ENCODE results near the gene C1QA. TPM values are rescaled to one million over a fixed set of nuclear protein-coding genes. Genes with fewer than 3 reads are reported as not detected.

The C1QA gene
- total RNA-seq, result 1 to 10 TPM in 2 of 5 donors, under 1 TPM in 2, not detected in 1; 0.33 to 1.3 (median 0.93) TPM
- 0.20 TPM for total RNA-seq (2013)
- total RNA-seq, result 0 to 0.05 (median 0) reads per million in 29 experiments

- ChIA-PET CTCF (no interaction called here), POLR2A (no interaction called here)
- H3K36me3 ChIP-seq (ENCODE audit: control insufficient read depth in 2 of 2, extremely low read depth in 1 of 2, insufficient read depth in 1 of 2, low read length in 1 of 2), result no peaks in the 10 kb centered on the region
- Mint-ChIP-seq H3K27me3 (peaks cover 24 to 27% of the 10 kb centered on the region in 2 donors), H3K4me3 (no peak within 1 kb of the TSS), H3K9me3 (no peaks in the 10 kb centered on the region), H3K27ac (no peak within 1 kb of the TSS), H3K4me1 (no peaks in the 10 kb centered on the region), H3K36me3 (no peaks in the 10 kb centered on the region)
- peaks cover 0 to 3% of the 10 kb centered on the region in 2 experiments for H3K4me1 ChIP-seq (ENCODE audit: control insufficient read depth in 1 of 2, extremely low read depth in 1 of 2, insufficient read depth in 2 of 2, low read length in 2 of 2)
- DNase-seq (no peak), ATAC-seq (replicated peaks in 1 of 4) (no peak)
- H3K9me3 ChIP-seq, result no peaks in the 10 kb centered on the region
- no peak within 1 kb of the TSS for H3K4me3 ChIP-seq (ENCODE audit: control insufficient read depth in 1 of 2, extremely low read depth in 1 of 2, low read length in 1 of 2)
- peaks cover under 1 to 53% of the 10 kb centered on the region in 2 experiments for H3K27me3 ChIP-seq (replicated peaks in 1 of 2; ENCODE audit: control insufficient read depth in 2 of 2, extremely low read depth in 1 of 2, insufficient read depth in 2 of 2, low read length in 1 of 2)
- 50% methylated on average over 4 of the region's 5 CpGs for WGBS (ENCODE audit: insufficient coverage)
- H3K27ac ChIP-seq (ENCODE audit: low read length), result no peak within 1 kb of the TSS
These were observed at the start of gene C1QA for GRCh38 chr1:22636353-22636752. C1QA (plus strand) TSS chr1:22636628; CDS start chr1:22637617, 989 bp downstream.

- Histone ChIP-seq H3K36me3 (ENCODE audit: control insufficient read depth in 2 of 2, extremely low read depth in 1 of 2, insufficient read depth in 1 of 2, low read length in 1 of 2) (no peaks in the 10 kb centered on the region), H3K27ac (ENCODE audit: low read length) (no peak overlapping the region), H3K27me3 (replicated peaks in 1 of 2; ENCODE audit: control insufficient read depth in 2 of 2, extremely low read depth in 1 of 2, insufficient read depth in 2 of 2, low read length in 1 of 2) (peaks cover 0 to 43% of the 10 kb centered on the region in 2 experiments), H3K4me1 (ENCODE audit: control insufficient read depth in 1 of 2, extremely low read depth in 1 of 2, insufficient read depth in 2 of 2, low read length in 2 of 2) (no peaks in the 10 kb centered on the region), H3K4me3 (ENCODE audit: control insufficient read depth in 1 of 2, extremely low read depth in 1 of 2, low read length in 1 of 2) (no peak overlapping the region), H3K9me3 (no peaks in the 10 kb centered on the region)
- H3K36me3 Mint-ChIP-seq, result no peaks in the 10 kb centered on the region
- ChIA-PET POLR2A (no interaction called here), CTCF (no interaction called here)
- no peaks in the 10 kb centered on the region for H3K4me1 Mint-ChIP-seq
- DNase-seq, result no peak
- H3K27me3 Mint-ChIP-seq, result peaks cover 18 to 27% of the 10 kb centered on the region in 2 donors
- 66% methylated on average over 7 of the region's 7 CpGs for WGBS (ENCODE audit: insufficient coverage)
- no peak for ATAC-seq (replicated peaks in 1 of 4)
- H3K9me3 Mint-ChIP-seq, result no peaks in the 10 kb centered on the region
- H3K4me3 Mint-ChIP-seq, result no peak overlapping the region
- H3K27ac Mint-ChIP-seq, result no peak overlapping the region
These were observed 49.2 kb upstream of the C1QA start for GRCh38 chr1:22587247-22587646.

GRCh38 chr1:22588899-22589422 lies 47.5 kb upstream of the C1QA start:
- Mint-ChIP-seq H3K4me3 (no peak overlapping the region), H3K36me3 (no peaks in the 10 kb centered on the region), H3K9me3 (no peaks in the 10 kb centered on the region), H3K27ac (no peak overlapping the region), H3K4me1 (no peaks in the 10 kb centered on the region), H3K27me3 (peaks cover 20 to 34% of the 10 kb centered on the region in 2 donors)
- no peaks in the 10 kb centered on the region for H3K36me3 ChIP-seq (ENCODE audit: control insufficient read depth in 2 of 2, extremely low read depth in 1 of 2, insufficient read depth in 1 of 2, low read length in 1 of 2)
- CTCF ChIA-PET, result no interaction called here
- DNase-seq, result no peak
- H3K27ac ChIP-seq (ENCODE audit: low read length), result no peak overlapping the region
- 84% methylated on average over 23 of the region's 24 CpGs for WGBS (ENCODE audit: insufficient coverage)
- no peak overlapping the region for H3K4me3 ChIP-seq (ENCODE audit: control insufficient read depth in 1 of 2, extremely low read depth in 1 of 2, low read length in 1 of 2)
- H3K27me3 ChIP-seq (replicated peaks in 1 of 2; ENCODE audit: control insufficient read depth in 2 of 2, extremely low read depth in 1 of 2, insufficient read depth in 2 of 2, low read length in 1 of 2), result peaks cover 0 to 51% of the 10 kb centered on the region in 2 experiments
- H3K4me1 ChIP-seq (ENCODE audit: control insufficient read depth in 1 of 2, extremely low read depth in 1 of 2, insufficient read depth in 2 of 2, low read length in 2 of 2), result no peaks in the 10 kb centered on the region
- POLR2A ChIA-PET, result interaction anchor here in 1 of 2 donors (0.6 kb wide), 1 partner anchor 1029 kb away, joined by 3 read pairs; no protein-coding TSS in a partner anchor
- H3K9me3 ChIP-seq, result no peaks in the 10 kb centered on the region
- ATAC-seq (replicated peaks in 1 of 4), result no peak

- POLR2A ChIA-PET, result no interaction called here
- no peak overlapping the region for H3K4me3 Mint-ChIP-seq
- ATAC-seq (replicated peaks in 1 of 4) (no peak), DNase-seq (no peak)
- Histone ChIP-seq H3K27me3 (replicated peaks in 1 of 2; ENCODE audit: control insufficient read depth in 2 of 2, extremely low read depth in 1 of 2, insufficient read depth in 2 of 2, low read length in 1 of 2) (peaks cover 0 to 54% of the 10 kb centered on the region in 2 experiments), H3K4me1 (ENCODE audit: control insufficient read depth in 1 of 2, extremely low read depth in 1 of 2, insufficient read depth in 2 of 2, low read length in 2 of 2) (no peaks in the 10 kb centered on the region), H3K27ac (ENCODE audit: low read length) (no peak overlapping the region), H3K36me3 (ENCODE audit: control insufficient read depth in 2 of 2, extremely low read depth in 1 of 2, insufficient read depth in 1 of 2, low read length in 1 of 2) (no peaks in the 10 kb centered on the region), H3K9me3 (no peaks in the 10 kb centered on the region), H3K4me3 (ENCODE audit: control insufficient read depth in 1 of 2, extremely low read depth in 1 of 2, low read length in 1 of 2) (no peak overlapping the region)
- no peaks in the 10 kb centered on the region for H3K4me1 Mint-ChIP-seq
- H3K9me3 Mint-ChIP-seq, result no peaks in the 10 kb centered on the region
- no peak overlapping the region for H3K27ac Mint-ChIP-seq
- no peaks in the 10 kb centered on the region for H3K36me3 Mint-ChIP-seq
- WGBS (ENCODE audit: insufficient coverage), result 80% methylated on average over 8 of the region's 8 CpGs
- peaks cover 28 to 35% of the 10 kb centered on the region in 2 donors for H3K27me3 Mint-ChIP-seq
- CTCF ChIA-PET, result no interaction called here
These were observed 44.9 kb upstream of the C1QA start for GRCh38 chr1:22591576-22591975.

GRCh38 chr1:22592051-22592450 lies 44.4 kb upstream of the C1QA start:
- DNase-seq, result no peak
- Histone ChIP-seq H3K4me1 (ENCODE audit: control insufficient read depth in 1 of 2, extremely low read depth in 1 of 2, insufficient read depth in 2 of 2, low read length in 2 of 2) (no peaks in the 10 kb centered on the region), H3K9me3 (no peaks in the 10 kb centered on the region), H3K36me3 (ENCODE audit: control insufficient read depth in 2 of 2, extremely low read depth in 1 of 2, insufficient read depth in 1 of 2, low read length in 1 of 2) (no peaks in the 10 kb centered on the region), H3K27ac (ENCODE audit: low read length) (no peak overlapping the region), H3K27me3 (replicated peaks in 1 of 2; ENCODE audit: control insufficient read depth in 2 of 2, extremely low read depth in 1 of 2, insufficient read depth in 2 of 2, low read length in 1 of 2) (peaks cover 0 to 56% of the 10 kb centered on the region in 2 experiments), H3K4me3 (ENCODE audit: control insufficient read depth in 1 of 2, extremely low read depth in 1 of 2, low read length in 1 of 2) (no peak overlapping the region)
- no peak for ATAC-seq (replicated peaks in 1 of 4)
- Mint-ChIP-seq H3K27ac (no peak overlapping the region), H3K36me3 (no peaks in the 10 kb centered on the region), H3K27me3 (peaks cover 28 to 38% of the 10 kb centered on the region in 2 donors), H3K4me3 (no peak overlapping the region), H3K9me3 (no peaks in the 10 kb centered on the region), H3K4me1 (no peaks in the 10 kb centered on the region)
- 82% methylated on average over 9 of the region's 9 CpGs for WGBS (ENCODE audit: insufficient coverage)
- ChIA-PET CTCF (no interaction called here), POLR2A (no interaction called here)

- peaks cover 0 to 65% of the 10 kb centered on the region in 2 experiments for H3K27me3 ChIP-seq (replicated peaks in 1 of 2; ENCODE audit: control insufficient read depth in 2 of 2, extremely low read depth in 1 of 2, insufficient read depth in 2 of 2, low read length in 1 of 2)
- no peaks in the 10 kb centered on the region for H3K4me1 ChIP-seq (ENCODE audit: control insufficient read depth in 1 of 2, extremely low read depth in 1 of 2, insufficient read depth in 2 of 2, low read length in 2 of 2)
- no peak overlapping the region for H3K4me3 Mint-ChIP-seq
- ATAC-seq (replicated peaks in 1 of 4), result no peak
- 54% methylated on average over 32 of the region's 38 CpGs for WGBS (ENCODE audit: insufficient coverage)
- H3K27ac Mint-ChIP-seq, result no peak overlapping the region
- H3K36me3 ChIP-seq (ENCODE audit: control insufficient read depth in 2 of 2, extremely low read depth in 1 of 2, insufficient read depth in 1 of 2, low read length in 1 of 2), result no peaks in the 10 kb centered on the region
- ChIA-PET POLR2A (no interaction called here), CTCF (no interaction called here)
- H3K4me3 ChIP-seq (ENCODE audit: control insufficient read depth in 1 of 2, extremely low read depth in 1 of 2, low read length in 1 of 2), result no peak overlapping the region
- H3K9me3 ChIP-seq, result no peaks in the 10 kb centered on the region
- H3K27me3 Mint-ChIP-seq, result peaks cover 25 to 38% of the 10 kb centered on the region in 2 donors
- no peak for DNase-seq
- H3K9me3 Mint-ChIP-seq, result no peaks in the 10 kb centered on the region
- H3K36me3 Mint-ChIP-seq, result no peaks in the 10 kb centered on the region
- H3K27ac ChIP-seq (ENCODE audit: low read length), result no peak overlapping the region
- H3K4me1 Mint-ChIP-seq, result no peaks in the 10 kb centered on the region
These were observed 43.3 kb upstream of the C1QA start for GRCh38 chr1:22592919-22593790.
